Measurements from ENCODE around the gene HRAS. TPM values are rescaled to one million over a fixed set of nuclear protein-coding genes. Genes with fewer than 3 reads are reported as not detected.

HRAS gene
- total RNA-seq, 1 experiment from 2014 or later: 128 TPM

DNA sequence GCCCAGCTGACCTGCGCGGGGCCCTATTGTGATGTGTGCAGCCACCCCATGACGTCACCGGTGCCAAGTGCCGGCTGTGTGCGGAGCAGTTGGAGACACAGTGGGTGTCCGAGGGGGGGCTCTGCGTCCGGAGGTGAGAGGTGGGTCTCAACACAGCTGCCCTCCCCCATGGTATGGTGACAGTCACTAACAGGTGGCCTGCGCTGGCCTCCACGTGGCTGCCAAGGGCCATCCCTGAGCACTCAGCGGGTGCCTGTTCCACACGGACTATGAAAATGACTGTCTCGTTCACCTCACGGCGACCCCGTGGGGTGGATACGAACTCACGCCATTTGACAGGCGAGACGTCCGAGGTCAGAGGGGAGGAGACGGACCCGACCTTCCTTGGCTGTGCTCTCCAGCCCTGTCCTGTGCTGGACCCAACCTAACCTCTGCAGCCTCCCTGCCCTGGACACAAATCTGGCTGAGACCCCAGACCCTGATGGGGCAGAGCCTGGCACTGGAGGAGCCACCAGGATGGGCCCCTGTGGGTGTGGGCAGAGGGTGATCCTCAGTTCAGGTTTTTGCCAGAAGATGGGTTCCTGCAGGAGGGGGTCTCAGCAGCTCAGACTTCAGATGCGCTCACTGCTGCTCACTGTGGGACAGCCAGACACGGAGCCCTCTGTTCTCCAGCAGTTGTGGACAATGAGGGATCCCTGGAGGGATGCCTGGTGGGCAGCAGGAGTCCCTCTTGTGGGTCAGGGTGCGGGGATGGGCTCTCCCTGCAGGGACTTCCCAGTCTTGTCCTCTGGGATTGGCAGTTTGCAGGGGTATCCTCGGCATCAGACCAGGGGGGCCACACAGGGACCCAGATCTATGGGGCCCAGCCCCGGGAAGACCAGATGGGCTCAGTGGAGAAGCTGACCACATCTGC lies 6.3 kb downstream of the HRAS start:
- H3K9me3 ChIP-seq (ENCODE audit: low read length): no peaks in the 10 kb centered on the region
- CTCF ChIA-PET: interaction anchor here (0.5 kb wide), 1 partner anchor 122 kb away, joined by 3 read pairs; no protein-coding TSS in a partner anchor
- no TSS peak for BruUV-seq (replicated peaks)
- no peak overlapping the region for H3K4me2 ChIP-seq (ENCODE audit: low read length)
- ATAC-seq: no peak
- H3F3A ChIP-seq (ENCODE audit: low read length, unreplicated experiment): no peaks in the 10 kb centered on the region
- H3K27ac ChIP-seq (ENCODE audit: low read length): no peak overlapping the region
- H3K4me1 ChIP-seq (ENCODE audit: insufficient read depth, low read length): peaks cover under 1% of the 10 kb centered on the region; the same call in 1 of the 2 replicates
- H3K9me2 ChIP-seq (replicated peaks; ENCODE audit: low read length): no peaks in the 10 kb centered on the region
- H3K4me3 ChIP-seq (ENCODE audit: low read length): no peak overlapping the region
- peaks cover 7% of the 10 kb centered on the region for H3K79me2 ChIP-seq (ENCODE audit: low read length)
- intact Hi-C loops (cut with micrococcal nuclease): no loop called here
- DNase-seq: no peak
- no peaks in the 10 kb centered on the region for H3K36me3 ChIP-seq (ENCODE audit: low read depth, low read length)
- H3K27me3 ChIP-seq (ENCODE audit: low read length): no peaks in the 10 kb centered on the region
- POLR2A ChIA-PET (ENCODE audit: unreplicated experiment): no interaction called here
- H2AFZ ChIP-seq (ENCODE audit: low read length): no peak overlapping the region
- peaks cover under 1% of the 10 kb centered on the region; the same call in 1 of the 2 replicates for H4K20me1 ChIP-seq (ENCODE audit: low read length)
- no peak overlapping the region for H3K9ac ChIP-seq (ENCODE audit: low read length)
- TF ChIP-seq EZH2 (IDR thresholded peaks at IDR 0.05; ENCODE audit: low read length, unreplicated experiment) (no peak), CTCF (conservative IDR thresholded peaks at IDR 0.05; ENCODE audit: low read depth, low read length) (no peak), EZH2phosphoT487 (IDR thresholded peaks at IDR 0.05; ENCODE audit: borderline replicate concordance, low read length) (no peak)

DNA sequence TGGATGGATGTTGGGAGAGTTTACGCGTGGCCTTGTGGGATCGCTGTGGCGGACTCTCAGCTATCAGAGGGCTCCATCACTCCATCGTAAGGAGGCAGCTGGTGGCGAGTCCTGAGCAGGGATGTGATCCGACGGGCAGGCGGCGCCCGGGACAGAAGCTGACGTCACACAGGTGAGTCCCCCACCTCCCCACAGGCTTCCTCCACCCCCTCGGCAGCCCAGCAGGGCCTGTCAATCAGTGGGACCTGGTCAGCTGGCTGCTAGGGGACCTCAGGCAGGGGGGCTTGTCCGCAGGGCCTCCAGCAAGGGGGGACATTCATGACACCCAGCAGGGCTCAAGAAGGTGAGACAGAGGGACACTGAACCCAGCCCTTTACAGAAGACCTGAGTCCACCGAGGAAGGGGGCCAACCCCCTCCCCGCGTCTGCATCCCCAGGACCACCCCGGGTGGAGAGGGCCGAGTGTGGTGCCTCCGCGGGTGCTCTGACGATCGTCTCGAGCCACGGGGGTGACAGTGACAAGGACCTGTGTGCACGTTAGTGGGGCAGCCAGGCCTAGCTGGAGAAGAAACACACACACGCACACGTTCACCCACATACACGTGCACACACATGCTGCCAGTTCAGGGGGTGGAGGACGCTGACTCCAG lies 7.1 kb downstream of the HRAS start:
- H3K9ac ChIP-seq (ENCODE audit: low read length): no peak overlapping the region
- no peak for TF ChIP-seq EZH2phosphoT487 (IDR thresholded peaks at IDR 0.05; ENCODE audit: borderline replicate concordance, low read length)
- TF ChIP-seq CTCF (conservative IDR thresholded peaks at IDR 0.05; ENCODE audit: low read depth, low read length): no peak
- no peak for TF ChIP-seq EZH2 (IDR thresholded peaks at IDR 0.05; ENCODE audit: low read length, unreplicated experiment)
- CTCF ChIA-PET: no interaction called here
- no peaks in the 10 kb centered on the region for H3K4me1 ChIP-seq (ENCODE audit: insufficient read depth, low read length)
- DNase-seq (no peak), ATAC-seq (no peak)
- H3K4me3 ChIP-seq (ENCODE audit: low read length): no peak overlapping the region
- intact Hi-C loops (cut with micrococcal nuclease): no loop called here
- POLR2A ChIA-PET (ENCODE audit: unreplicated experiment): no interaction called here
- H3F3A ChIP-seq (ENCODE audit: low read length, unreplicated experiment): no peaks in the 10 kb centered on the region
- H3K27me3 ChIP-seq (ENCODE audit: low read length): no peaks in the 10 kb centered on the region
- no peak overlapping the region for H3K4me2 ChIP-seq (ENCODE audit: low read length)
- no peaks in the 10 kb centered on the region for H3K9me3 ChIP-seq (ENCODE audit: low read length)
- no peak overlapping the region for H2AFZ ChIP-seq (ENCODE audit: low read length)
- H3K27ac ChIP-seq (ENCODE audit: low read length): no peak overlapping the region
- no peaks in the 10 kb centered on the region for H3K79me2 ChIP-seq (ENCODE audit: low read length)
- no TSS peak for BruUV-seq (replicated peaks)
- H3K9me2 ChIP-seq (replicated peaks; ENCODE audit: low read length): no peaks in the 10 kb centered on the region
- H3K36me3 ChIP-seq (ENCODE audit: low read depth, low read length): no peaks in the 10 kb centered on the region
- no peaks in the 10 kb centered on the region for H4K20me1 ChIP-seq (ENCODE audit: low read length)
